Measurements from ENCODE around the gene S100A2.
A peak's percentile ranks its signal among the peaks of the same experiment; 100 is the strongest.

S100A2 gene

GRCh38 chr1:153543736-153544135 is 21.9 kb downstream of the S100A2 start:
- DNase-seq: no peak

- no peak for DNase-seq
Measured at GRCh38 chr1:153542956-153543711, 22.5 kb downstream of the S100A2 start.

- DNase-seq: no peak
Measured at GRCh38 chr1:153541641-153542590, 23.7 kb downstream of the S100A2 start.

- no peak for DNase-seq
Measured at GRCh38 chr1:153540394-153541361, 25.0 kb downstream of the S100A2 start, which contains the start of gene S100A5. Gene S100A5, minus strand, starts transcription at chr1:153540934. Its CDS starts 743 bp downstream, at chr1:153540191.

GRCh38 chr1:153539395-153540093 is 26.1 kb downstream of the S100A2 start:
- DNase-seq: no peak

- no peak for DNase-seq
Measured at GRCh38 chr1:153538315-153538821, 27.3 kb downstream of the S100A2 start.

GRCh38 chr1:153537376-153537730 is 28.3 kb downstream of the S100A2 start:
- no peak for DNase-seq

GRCh38 chr1:153536671-153537375 is 28.8 kb downstream of the S100A2 start:
- no peak for DNase-seq

GRCh38 chr1:153536012-153536670 is 29.5 kb downstream of the S100A2 start:
- peak; percentile 86 for DNase-seq

- no peak for DNase-seq
Measured at GRCh38 chr1:153535242-153536011, 30.2 kb downstream of the S100A2 start, which contains the start of gene S100A6. Gene S100A6, minus strand, starts transcription at chr1:153535991. Its CDS starts 652 bp downstream, at chr1:153535339.

GRCh38 chr1:153534925-153535241 is 30.8 kb downstream of the S100A2 start:
- no peak for DNase-seq

- DNase-seq: no peak
Measured at GRCh38 chr1:153534226-153534924, 31.3 kb downstream of the S100A2 start.

- DNase-seq: no peak
Measured at GRCh38 chr1:153533689-153534201, 31.9 kb downstream of the S100A2 start.

GRCh38 chr1:153532769-153533599 is 32.7 kb downstream of the S100A2 start:
- peak; percentile 90 for DNase-seq

- no peak for DNase-seq
Measured at GRCh38 chr1:153532181-153532580, 33.5 kb downstream of the S100A2 start.

- DNase-seq: no peak
Measured at GRCh38 chr1:153531638-153532037, 34.0 kb downstream of the S100A2 start.

- peak; percentile 32 for DNase-seq
Measured at GRCh38 chr1:153527683-153528040, 38.0 kb downstream of the S100A2 start.

Data from right forelimb (tissue), 1 donor.